Measurements from ENCODE around the gene TMC4. TPM values are rescaled to one million over a fixed set of nuclear protein-coding genes. Genes with fewer than 3 reads are reported as not detected.
"Not testable (repeated sequence)": the region's sequence is repeated elsewhere in the genome, so short reads cannot be mapped to it uniquely, and the experiment has no call there.

Gene TMC4
- 1 to 10 TPM; 1.0 to 1.1 TPM for total RNA-seq

DNA sequence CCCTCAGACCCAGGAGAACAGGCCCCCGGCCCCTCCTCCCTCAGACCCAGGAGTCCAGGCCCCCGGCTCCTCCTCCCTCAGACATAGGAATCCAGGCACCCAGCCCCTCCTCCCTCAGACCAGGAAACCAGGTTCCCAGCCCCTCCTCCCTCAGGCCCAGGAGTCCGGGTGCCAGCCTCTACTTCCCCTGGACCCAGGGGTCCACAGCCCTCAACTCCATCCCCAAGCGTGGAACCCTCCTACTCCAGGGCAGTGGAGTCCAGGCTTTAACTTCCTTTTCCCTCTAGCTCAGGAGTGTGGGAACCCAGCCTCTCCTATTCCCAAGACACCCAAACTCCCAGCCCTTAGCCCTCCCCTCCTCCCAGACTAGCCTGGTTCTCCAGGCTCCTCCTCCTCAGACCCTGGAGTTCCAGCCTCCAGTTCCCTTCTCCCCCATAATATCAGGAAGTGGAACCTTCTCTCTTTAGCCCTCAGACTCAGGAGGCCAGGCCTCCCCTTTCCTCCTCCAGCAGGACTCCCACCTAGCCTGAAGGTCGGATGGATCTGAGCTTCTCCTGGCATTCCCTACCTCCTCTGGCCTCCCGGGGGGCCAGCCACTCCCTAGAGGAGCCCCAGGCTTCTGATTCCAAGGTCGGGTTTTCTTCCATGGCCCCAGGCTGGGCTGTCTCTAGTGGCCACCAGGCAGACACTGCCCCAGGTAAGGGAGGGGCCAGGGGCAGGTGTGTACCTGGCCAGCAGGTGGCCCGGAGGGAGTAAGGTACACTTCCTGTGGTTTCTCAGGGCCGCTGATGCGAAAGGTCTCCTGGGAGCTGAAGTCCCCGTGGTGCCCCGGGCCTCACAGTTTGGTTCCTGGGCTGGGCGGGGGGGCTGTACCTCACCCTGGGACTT lies at the start of gene TMC4:
TMC4 (minus strand) TSS at position 690 of the 888 bp plus-strand sequence; CDS start at position 647, 43 bp downstream.
- H3K27me3 Mint-ChIP-seq: no peaks in the 10 kb centered on the region
- no peak within 1 kb of the TSS for H3K4me3 Mint-ChIP-seq
- H3K36me3 Mint-ChIP-seq (ENCODE audit: low read depth): peaks cover 15% of the 10 kb centered on the region
- no peaks in the 10 kb centered on the region for H3K4me1 Mint-ChIP-seq
- H3K27ac Mint-ChIP-seq: no peak within 1 kb of the TSS
- H3K9me3 Mint-ChIP-seq: no peaks in the 10 kb centered on the region
- no peak for ATAC-seq (replicated peaks)

DNA sequence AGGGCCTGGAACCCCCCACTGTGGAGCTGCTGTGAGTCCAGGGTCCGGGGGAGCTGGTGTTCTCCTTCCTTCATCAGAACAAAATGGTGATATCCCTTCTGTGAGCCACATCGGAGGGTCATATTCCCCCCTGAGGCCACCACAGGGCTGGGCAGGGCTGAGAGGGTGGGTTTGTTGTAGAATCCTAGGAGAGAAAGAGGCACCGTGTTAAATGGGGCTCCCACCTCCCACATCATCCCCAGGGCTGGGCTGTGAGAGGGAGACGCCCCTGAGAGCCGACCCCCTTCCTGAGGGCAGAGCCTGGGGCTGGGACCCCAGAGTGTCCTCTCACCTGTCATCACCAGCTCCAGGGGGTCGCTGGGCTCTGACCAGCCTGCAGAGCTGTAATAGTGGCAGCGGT lies 49.0 kb upstream of the TMC4 start:
- not testable (repeated sequence) for H3K27me3 Mint-ChIP-seq; H3K4me3 Mint-ChIP-seq; H3K36me3 Mint-ChIP-seq (ENCODE audit: low read depth); ATAC-seq (replicated peaks); H3K27ac Mint-ChIP-seq; H3K9me3 Mint-ChIP-seq; H3K4me1 Mint-ChIP-seq

DNA sequence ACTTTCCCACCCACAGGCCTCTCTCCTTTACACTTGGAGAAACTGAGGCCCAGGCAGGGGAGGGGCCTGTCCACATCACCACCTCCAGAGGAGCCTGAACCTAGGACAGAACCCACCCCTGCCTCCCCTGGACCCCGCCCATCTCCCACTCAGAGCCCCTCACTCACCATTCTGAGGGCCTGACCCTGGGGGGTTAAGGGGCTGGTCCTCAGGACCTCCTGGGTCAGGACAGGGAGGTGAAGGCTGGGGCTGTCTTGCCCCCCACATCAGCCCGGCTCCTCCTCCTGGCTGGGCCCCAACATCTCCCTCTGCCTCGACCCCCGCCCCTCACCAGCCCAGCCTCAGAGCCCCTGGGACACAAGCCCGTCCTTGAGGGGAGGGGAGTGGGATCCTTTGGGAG lies 46.7 kb upstream of the TMC4 start:
- H3K4me1 Mint-ChIP-seq; H3K9me3 Mint-ChIP-seq; H3K27ac Mint-ChIP-seq; ATAC-seq (replicated peaks); H3K4me3 Mint-ChIP-seq; H3K27me3 Mint-ChIP-seq: not testable (repeated sequence)
- peaks cover 16% of the 10 kb centered on the region for H3K36me3 Mint-ChIP-seq (ENCODE audit: low read depth)

- Mint-ChIP-seq H3K4me3 (no peak overlapping the region), H3K27ac (no peak overlapping the region), H3K36me3 (ENCODE audit: low read depth) (peaks cover 16% of the 10 kb centered on the region), H3K27me3 (no peaks in the 10 kb centered on the region), H3K4me1 (no peaks in the 10 kb centered on the region), H3K9me3 (no peaks in the 10 kb centered on the region)
- ATAC-seq (replicated peaks): no peak
These were observed 46.2 kb upstream of the TMC4 start for GRCh38 chr19:54218960-54219661.

DNA sequence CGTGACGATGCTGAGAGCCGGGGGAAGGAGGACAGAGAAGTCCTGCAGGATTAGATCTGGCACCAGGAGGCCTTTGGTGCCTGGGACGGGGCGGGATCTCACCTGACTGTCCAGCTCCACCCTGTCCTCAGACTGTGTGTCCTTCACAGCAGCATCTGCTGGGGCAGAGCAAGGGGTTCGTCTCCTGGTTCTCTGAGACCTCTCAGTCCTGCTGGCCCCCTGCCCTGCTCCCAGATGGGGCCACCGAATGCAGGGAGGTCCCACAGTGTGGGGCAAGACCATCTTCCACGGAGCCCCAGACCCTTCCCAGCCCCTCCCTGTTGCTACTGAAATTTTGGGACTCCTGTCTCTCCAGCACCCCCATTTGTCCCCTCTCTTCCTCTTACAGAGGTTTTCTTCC lies 45.3 kb upstream of the TMC4 start:
- H3K36me3 Mint-ChIP-seq (ENCODE audit: low read depth): peaks cover 18% of the 10 kb centered on the region
- ATAC-seq (replicated peaks): no peak

DNA sequence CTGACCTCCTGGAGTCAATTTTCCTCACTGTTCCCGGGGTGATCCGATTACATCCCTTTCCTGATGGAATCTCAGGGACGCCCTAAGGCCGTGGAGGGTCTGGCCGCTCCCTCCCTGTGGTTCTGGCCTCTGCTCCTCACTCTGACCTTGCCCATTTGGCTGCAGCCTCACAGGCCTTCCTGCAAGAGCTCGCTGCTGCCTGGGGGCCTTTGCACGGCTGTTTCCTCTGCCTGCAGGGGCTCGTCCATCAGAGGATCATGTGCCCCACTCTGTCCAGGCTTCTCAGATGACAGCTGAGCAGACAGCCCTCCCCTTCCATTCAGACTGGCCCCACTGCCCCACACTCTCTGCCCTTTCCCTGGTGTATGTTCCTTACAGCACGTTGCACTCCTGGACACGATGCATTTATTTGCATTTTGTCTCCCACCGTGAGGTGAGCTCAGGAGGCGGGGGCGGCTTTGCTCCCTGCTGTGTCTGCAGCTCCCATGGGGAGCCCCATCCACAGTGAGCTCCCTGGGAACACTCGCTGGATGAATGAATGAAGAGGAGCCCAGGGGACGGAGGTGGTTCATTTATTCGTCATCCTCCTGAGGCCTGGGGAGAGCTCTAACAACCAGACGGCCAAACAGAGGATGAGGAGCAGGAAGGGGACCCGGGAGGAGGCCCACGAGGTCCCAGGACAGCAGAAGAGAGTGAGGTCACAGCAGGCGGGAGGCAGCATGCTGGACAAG lies 44.7 kb upstream of the TMC4 start:
- not testable (repeated sequence) for H3K27ac Mint-ChIP-seq

More for the DNA sequence above, 45.3 kb upstream of the TMC4 start:
- H3K4me1 Mint-ChIP-seq: no peaks in the 10 kb centered on the region
- no peak overlapping the region for H3K27ac Mint-ChIP-seq
- no peaks in the 10 kb centered on the region for H3K9me3 Mint-ChIP-seq
- no peaks in the 10 kb centered on the region for H3K27me3 Mint-ChIP-seq
- H3K4me3 Mint-ChIP-seq: no peak overlapping the region

GRCh38 chr19:54216869-54217268 lies 43.9 kb upstream of the TMC4 start:
- H3K36me3 Mint-ChIP-seq (ENCODE audit: low read depth): peaks cover 32% of the 10 kb centered on the region
- ATAC-seq (replicated peaks): no peak
- no peak overlapping the region for H3K4me3 Mint-ChIP-seq
- H3K27me3 Mint-ChIP-seq: no peaks in the 10 kb centered on the region
- H3K27ac Mint-ChIP-seq: no peak overlapping the region
- H3K9me3 Mint-ChIP-seq: no peaks in the 10 kb centered on the region
- H3K4me1 Mint-ChIP-seq: no peaks in the 10 kb centered on the region

More for the DNA sequence above, 44.7 kb upstream of the TMC4 start:
- ATAC-seq (replicated peaks); H3K4me1 Mint-ChIP-seq; H3K9me3 Mint-ChIP-seq; H3K4me3 Mint-ChIP-seq; H3K27me3 Mint-ChIP-seq: not testable (repeated sequence)
- H3K36me3 Mint-ChIP-seq (ENCODE audit: low read depth): peaks cover 24% of the 10 kb centered on the region

DNA sequence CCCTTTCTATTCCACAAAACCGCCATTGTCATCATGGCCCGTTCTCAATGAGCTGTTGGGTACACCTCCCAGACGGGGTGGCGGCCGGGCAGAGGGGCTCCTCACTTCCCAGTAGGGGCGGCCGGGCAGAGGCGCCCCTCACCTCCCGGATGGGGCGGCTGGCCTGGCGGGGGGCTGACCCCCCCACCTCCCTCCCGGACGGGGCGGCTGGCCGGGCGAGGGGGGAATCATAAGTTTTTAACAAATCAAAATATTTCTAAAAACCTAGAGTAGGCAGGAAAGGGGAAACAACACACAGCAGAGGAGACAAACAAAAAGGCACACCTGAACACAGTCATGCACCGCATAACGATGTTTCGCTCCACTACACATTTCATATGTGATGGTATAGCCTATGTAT lies 41.8 kb upstream of the TMC4 start:
- ATAC-seq (replicated peaks); H3K4me3 Mint-ChIP-seq; H3K9me3 Mint-ChIP-seq; H3K27ac Mint-ChIP-seq; H3K27me3 Mint-ChIP-seq: not testable (repeated sequence)
- Mint-ChIP-seq H3K36me3 (ENCODE audit: low read depth) (peaks cover 50% of the 10 kb centered on the region), H3K4me1 (peaks cover 13% of the 10 kb centered on the region)

GRCh38 chr19:54214217-54214616 lies 41.3 kb upstream of the TMC4 start:
- not testable (repeated sequence) for H3K9me3 Mint-ChIP-seq; H3K27me3 Mint-ChIP-seq; H3K27ac Mint-ChIP-seq; H3K4me3 Mint-ChIP-seq; ATAC-seq (replicated peaks)
- Mint-ChIP-seq H3K36me3 (ENCODE audit: low read depth) (peaks cover 51% of the 10 kb centered on the region), H3K4me1 (peaks cover 15% of the 10 kb centered on the region)

GRCh38 chr19:54211235-54211634 lies 38.3 kb upstream of the TMC4 start:
- Mint-ChIP-seq H3K27me3 (no peaks in the 10 kb centered on the region), H3K27ac (peak overlapping the region; percentile 83), H3K4me3 (peak overlapping the region; percentile 91), H3K36me3 (ENCODE audit: low read depth) (peaks cover 63% of the 10 kb centered on the region), H3K9me3 (no peaks in the 10 kb centered on the region), H3K4me1 (peaks cover 31% of the 10 kb centered on the region)
- ATAC-seq (replicated peaks): no peak

GRCh38 chr19:54209811-54210494 lies 37.0 kb upstream of the TMC4 start:
- H3K36me3 Mint-ChIP-seq (ENCODE audit: low read depth): peaks cover 76% of the 10 kb centered on the region
- peaks cover 38% of the 10 kb centered on the region for H3K4me1 Mint-ChIP-seq
- ATAC-seq (replicated peaks): no peak
- peak overlapping the region; percentile 91 for H3K4me3 Mint-ChIP-seq
- H3K27me3 Mint-ChIP-seq: no peaks in the 10 kb centered on the region
- peak overlapping the region; percentile 83 for H3K27ac Mint-ChIP-seq
- no peaks in the 10 kb centered on the region for H3K9me3 Mint-ChIP-seq

- Mint-ChIP-seq H3K4me3 (peak overlapping the region; percentile 91), H3K27me3 (no peaks in the 10 kb centered on the region), H3K4me1 (peaks cover 41% of the 10 kb centered on the region), H3K9me3 (no peaks in the 10 kb centered on the region), H3K27ac (peak overlapping the region; percentile 83), H3K36me3 (ENCODE audit: low read depth) (peaks cover 83% of the 10 kb centered on the region)
- ATAC-seq (replicated peaks): no peak
These were observed 36.3 kb upstream of the TMC4 start for GRCh38 chr19:54209058-54209810.

DNA sequence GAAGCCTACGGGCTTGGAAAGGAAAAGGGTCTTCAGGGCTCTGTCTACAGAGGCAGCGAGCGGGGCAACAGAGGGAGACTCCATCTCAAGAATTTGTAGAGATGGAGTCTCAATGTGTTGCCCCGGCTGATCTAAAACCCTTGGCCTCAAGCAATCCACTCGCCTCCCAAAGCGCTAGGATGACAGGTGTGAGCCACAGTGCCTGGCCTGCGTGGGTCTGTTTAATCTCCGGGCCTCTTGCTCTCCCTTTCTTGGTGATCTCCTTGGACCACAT lies 35.8 kb upstream of the TMC4 start:
- peaks cover 88% of the 10 kb centered on the region for H3K36me3 Mint-ChIP-seq (ENCODE audit: low read depth)
- ATAC-seq (replicated peaks): no peak
- no peaks in the 10 kb centered on the region for H3K9me3 Mint-ChIP-seq
- no peaks in the 10 kb centered on the region for H3K27me3 Mint-ChIP-seq
- peak overlapping the region; percentile 73 for H3K27ac Mint-ChIP-seq
- H3K4me3 Mint-ChIP-seq: peak overlapping the region; percentile 91
- H3K4me1 Mint-ChIP-seq: peaks cover 41% of the 10 kb centered on the region
